Progenitor cell of endocrine pancreas (in vitro differentiated cells): ENCODE data around the gene IAPP. TPM values are rescaled to one million over a fixed set of nuclear protein-coding genes. Genes with fewer than 3 reads are reported as not detected.
"Not testable (repeated sequence)": the region's sequence is repeated elsewhere in the genome, so short reads cannot be mapped to it uniquely, and the experiment has no call there.

Experiments
- DNase-seq: peaks from one replicate; pipeline ENCODE4 v3.0.0; 2021; ENCODE audit warnings: low spot score; ENCODE audit not compliant: unreplicated experiment
- H3K27ac Mint-ChIP-seq: 2 replicates; pipeline ENCODE4 v1.8.0; 2021; ENCODE audit warnings: mild to moderate bottlenecking, moderate library complexity, mixed read lengths
- H3K27me3 Mint-ChIP-seq: 2 replicates; pipeline ENCODE4 v1.8.0; 2021; ENCODE audit warnings: mixed read lengths
- H3K36me3 Mint-ChIP-seq: 2 replicates; pipeline ENCODE4 v1.8.0; 2022; ENCODE audit warnings: mixed read lengths; ENCODE audit not compliant: insufficient read depth
- H3K4me1 Mint-ChIP-seq: 2 replicates; pipeline ENCODE4 v1.8.0; 2021; ENCODE audit warnings: low read depth, mixed read lengths
- H3K4me3 Mint-ChIP-seq: 2 replicates; pipeline ENCODE4 v1.8.0; 2021; ENCODE audit warnings: low read depth, mild to moderate bottlenecking, moderate library complexity, mixed read lengths
- H3K9me3 Mint-ChIP-seq: 2 replicates; pipeline ENCODE4 v1.8.0; 2021; ENCODE audit warnings: low read depth, mixed read lengths
- total RNA-seq: library from RNA; stranded (reverse); gene quantifications from 2 replicates; pipeline ENCODE4 v1.2.1, GENCODE V29; 2021
- TF ChIP-seq, protein P1 (sequence below): fragments of 200-600 bp; sonication (generic); IDR thresholded peaks from one replicate; pipeline ENCODE4 v1.5.0; 2021; ENCODE audit warnings: antibody characterized with exemption, mild to moderate bottlenecking; ENCODE audit not compliant: unreplicated experiment

Gene IAPP
- total RNA-seq, 1 donor from 2014 or later, result not detected

DNA sequence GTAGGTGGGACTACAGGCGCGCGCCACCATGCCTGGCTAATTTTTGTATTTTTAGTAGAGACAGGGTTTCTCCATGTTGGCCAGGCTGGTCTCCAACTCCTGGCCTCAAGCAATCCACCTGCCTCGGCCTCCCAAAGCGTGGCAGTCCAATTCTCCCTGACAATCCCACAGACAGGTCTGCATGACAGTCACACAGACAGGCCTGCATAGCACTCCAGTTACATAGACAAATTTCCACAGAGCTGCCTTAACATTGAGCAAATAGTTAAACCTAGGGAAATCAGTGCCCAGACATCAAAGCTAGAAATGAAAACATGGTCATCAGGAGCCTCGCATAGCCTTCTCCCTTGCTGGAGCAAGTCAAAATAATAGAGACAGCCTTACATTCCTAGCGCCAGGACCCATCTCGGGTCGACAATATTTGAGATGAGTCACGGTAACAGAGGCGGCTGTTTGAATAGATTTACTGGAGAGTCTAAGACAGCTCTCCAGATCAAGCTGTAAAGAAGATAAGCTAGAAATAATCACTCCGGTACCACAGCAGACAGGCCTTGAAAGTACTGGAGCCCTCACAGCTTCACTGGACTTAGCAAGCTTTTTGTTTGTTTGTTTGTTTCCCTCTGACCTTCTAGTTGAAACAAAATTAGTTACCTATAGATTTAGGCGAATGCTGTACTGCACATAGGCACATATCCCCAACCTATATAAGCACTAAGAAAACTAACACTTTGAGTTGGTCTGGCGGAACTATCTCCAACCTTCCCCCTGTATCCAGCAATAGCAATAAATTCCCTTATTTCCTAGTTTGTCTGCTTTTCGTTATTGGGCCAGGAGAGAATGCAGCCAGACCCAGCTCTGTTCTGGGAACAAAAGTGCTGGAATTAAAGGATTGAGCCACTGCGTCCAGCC lies 40.9 kb downstream of the IAPP start:
- Mint-ChIP-seq H3K27ac (no peak overlapping the region), H3K9me3 (peaks cover 3% of the 10 kb centered on the region), H3K36me3 (no peaks in the 10 kb centered on the region), H3K4me3 (no peak overlapping the region), H3K27me3 (no peaks in the 10 kb centered on the region), H3K4me1 (peaks cover 7% of the 10 kb centered on the region)
- no peak for DNase-seq
- TF ChIP-seq, protein P1, sequence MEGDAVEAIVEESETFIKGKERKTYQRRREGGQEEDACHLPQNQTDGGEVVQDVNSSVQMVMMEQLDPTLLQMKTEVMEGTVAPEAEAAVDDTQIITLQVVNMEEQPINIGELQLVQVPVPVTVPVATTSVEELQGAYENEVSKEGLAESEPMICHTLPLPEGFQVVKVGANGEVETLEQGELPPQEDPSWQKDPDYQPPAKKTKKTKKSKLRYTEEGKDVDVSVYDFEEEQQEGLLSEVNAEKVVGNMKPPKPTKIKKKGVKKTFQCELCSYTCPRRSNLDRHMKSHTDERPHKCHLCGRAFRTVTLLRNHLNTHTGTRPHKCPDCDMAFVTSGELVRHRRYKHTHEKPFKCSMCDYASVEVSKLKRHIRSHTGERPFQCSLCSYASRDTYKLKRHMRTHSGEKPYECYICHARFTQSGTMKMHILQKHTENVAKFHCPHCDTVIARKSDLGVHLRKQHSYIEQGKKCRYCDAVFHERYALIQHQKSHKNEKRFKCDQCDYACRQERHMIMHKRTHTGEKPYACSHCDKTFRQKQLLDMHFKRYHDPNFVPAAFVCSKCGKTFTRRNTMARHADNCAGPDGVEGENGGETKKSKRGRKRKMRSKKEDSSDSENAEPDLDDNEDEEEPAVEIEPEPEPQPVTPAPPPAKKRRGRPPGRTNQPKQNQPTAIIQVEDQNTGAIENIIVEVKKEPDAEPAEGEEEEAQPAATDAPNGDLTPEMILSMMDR, result no peak

DNA sequence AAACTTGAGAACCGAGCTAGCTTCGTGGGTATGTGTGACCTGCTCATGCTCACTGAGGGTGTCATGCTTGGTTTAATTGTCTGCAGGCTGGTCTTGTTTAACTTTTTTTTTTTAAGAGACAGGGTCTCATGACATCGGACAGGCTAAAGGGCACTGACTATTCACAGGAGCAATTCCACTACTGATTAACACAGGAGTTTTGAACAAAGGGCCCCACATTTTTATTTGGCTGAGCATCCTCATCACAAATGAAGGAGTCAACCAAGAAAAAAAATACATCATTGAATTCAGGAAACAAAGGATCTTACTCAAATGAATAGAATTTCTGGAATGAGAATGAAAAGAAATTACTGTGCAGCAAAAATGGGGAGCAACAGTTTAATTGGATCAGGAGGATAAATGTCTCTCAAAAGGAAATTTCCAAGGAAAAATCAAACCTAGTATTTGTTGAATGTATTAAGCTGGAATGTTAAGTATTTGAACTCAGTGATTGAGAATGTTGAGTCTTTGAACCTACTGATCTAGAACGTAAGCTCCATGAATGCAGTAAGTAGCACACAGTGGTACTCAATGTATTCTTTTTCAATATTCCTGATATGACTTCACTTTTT lies 43.9 kb downstream of the IAPP start:
- H3K9me3 Mint-ChIP-seq, result peaks cover 5% of the 10 kb centered on the region
- no peak overlapping the region for H3K4me3 Mint-ChIP-seq
- no peaks in the 10 kb centered on the region for H3K36me3 Mint-ChIP-seq
- H3K27ac Mint-ChIP-seq, result no peak overlapping the region
- H3K27me3 Mint-ChIP-seq, result no peaks in the 10 kb centered on the region
- no peak for DNase-seq
- TF ChIP-seq, protein P1, result no peak
- H3K4me1 Mint-ChIP-seq, result peaks cover 7% of the 10 kb centered on the region

DNA sequence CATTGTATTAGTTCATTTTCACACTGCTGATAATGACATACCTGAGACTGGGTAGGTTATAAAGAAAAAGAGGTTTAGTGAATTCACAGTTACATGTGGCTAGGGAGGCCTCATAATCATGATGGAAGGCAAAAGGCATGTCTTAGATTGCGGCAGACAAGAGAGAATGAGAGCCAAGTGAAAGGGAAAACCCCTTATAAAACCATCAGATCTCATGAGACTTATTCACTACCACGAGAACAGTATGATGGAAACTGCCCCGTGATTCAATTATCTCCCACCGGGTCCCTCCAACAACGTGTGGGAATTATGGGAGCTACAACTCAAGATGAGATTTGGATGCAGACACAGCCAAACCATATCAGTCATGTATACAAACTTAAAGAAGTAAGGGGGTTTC lies 45.7 kb downstream of the IAPP start:
- not testable (repeated sequence) for H3K27me3 Mint-ChIP-seq, H3K4me1 Mint-ChIP-seq, H3K36me3 Mint-ChIP-seq, H3K4me3 Mint-ChIP-seq, H3K27ac Mint-ChIP-seq, DNase-seq, H3K9me3 Mint-ChIP-seq

DNA sequence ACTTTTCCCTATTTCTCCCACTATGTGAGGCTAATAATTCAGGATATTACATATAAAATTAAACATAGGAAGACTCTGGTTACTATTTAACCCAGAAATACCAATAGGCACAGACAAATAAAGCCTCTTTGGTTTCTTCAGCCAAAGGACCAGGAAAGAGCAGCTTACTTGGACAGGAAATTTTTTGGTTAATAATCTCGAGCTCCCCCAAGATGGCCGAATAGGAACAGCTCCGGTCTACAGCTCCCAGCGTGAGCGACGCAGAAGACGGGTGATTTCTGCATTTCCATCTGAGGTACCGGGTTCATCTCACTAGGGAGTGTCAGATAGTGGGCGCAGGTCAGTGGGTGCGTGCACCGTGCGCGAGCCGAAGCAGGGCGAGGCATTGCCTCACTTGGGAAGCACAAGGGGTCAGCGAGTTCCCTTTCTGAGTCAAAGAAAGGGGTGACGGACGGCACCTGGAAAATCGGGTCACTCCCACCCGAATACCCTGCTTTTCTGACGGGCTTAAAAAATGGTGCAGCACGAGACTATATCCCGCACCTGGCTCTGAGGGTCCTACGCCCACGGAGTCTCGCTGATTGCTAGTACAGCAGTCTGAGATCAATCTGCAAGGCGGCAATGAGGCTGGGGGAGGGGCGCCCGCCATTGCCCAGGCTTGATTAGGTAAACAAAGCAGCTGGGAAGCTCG lies 46.5 kb downstream of the IAPP start:
- H3K27me3 Mint-ChIP-seq, H3K4me1 Mint-ChIP-seq, DNase-seq, H3K36me3 Mint-ChIP-seq, H3K9me3 Mint-ChIP-seq: not testable (repeated sequence)
- H3K4me3 Mint-ChIP-seq, result peak overlapping the region; percentile 53
- H3K27ac Mint-ChIP-seq, result peak overlapping the region; percentile 64

DNA sequence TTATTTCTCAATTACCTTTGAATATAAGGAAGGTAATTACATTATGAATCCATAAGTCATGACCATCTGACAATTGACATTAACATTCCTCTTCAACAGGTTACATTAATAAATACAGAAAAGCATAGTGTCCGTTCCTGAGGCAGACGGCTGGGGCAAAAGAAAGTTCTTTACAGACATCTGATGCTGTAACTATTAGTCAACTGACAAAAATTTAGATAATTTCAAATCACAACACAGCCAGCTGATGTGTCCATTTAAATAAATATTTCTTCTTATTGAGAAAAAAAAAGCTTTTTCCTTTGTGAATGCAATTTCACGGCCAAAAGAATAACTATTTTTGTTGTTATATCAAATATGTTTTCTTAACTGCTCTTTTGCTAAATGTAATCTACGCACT lies 55.5 kb downstream of the IAPP start:
- Mint-ChIP-seq H3K9me3 (peaks cover 9% of the 10 kb centered on the region), H3K36me3 (peaks cover 2% of the 10 kb centered on the region), H3K27me3 (no peaks in the 10 kb centered on the region), H3K27ac (no peak overlapping the region), H3K4me1 (no peaks in the 10 kb centered on the region), H3K4me3 (no peak overlapping the region)
- TF ChIP-seq, protein P1, result no peak
- DNase-seq, result no peak

Other genes starting within 250 kb of the IAPP start
- 0.17 and 0.69 TPM in 2 replicates for gene SLCO1B1, start 241.7 kb upstream of the IAPP start, total RNA-seq
- 14.1 and 14.7 TPM in 2 replicates for gene SLCO1A2, start 38.0 kb upstream of the IAPP start, total RNA-seq
- 16.8 and 17.7 TPM in 2 replicates for gene PYROXD1, start 64.8 kb downstream of the IAPP start, total RNA-seq
- 36.6 and 37.7 TPM in 2 replicates for gene RECQL, start 128.7 kb downstream of the IAPP start, total RNA-seq
- gene GOLT1B, start 128.9 kb downstream of the IAPP start, total RNA-seq, result 41.1 and 49.3 TPM in 2 replicates
- gene SPX, start 153.4 kb downstream of the IAPP start, total RNA-seq, result 2.6 and 2.7 TPM in 2 replicates
- gene GYS2, start 231.9 kb downstream of the IAPP start, total RNA-seq, result not detected in 2 replicates